IPS DF 4.7 (cell line): ENCODE results near the gene FREY1.
A peak's percentile ranks its signal among the peaks of the same experiment; 100 is the strongest.

Experiments used
- DNase-seq: peaks from one replicate; pipeline ENCODE4 v3.0.0-alpha.2; 2013; ENCODE audit warnings: low spot score; ENCODE audit errors: extremely low read depth

The FREY1 gene

DNA sequence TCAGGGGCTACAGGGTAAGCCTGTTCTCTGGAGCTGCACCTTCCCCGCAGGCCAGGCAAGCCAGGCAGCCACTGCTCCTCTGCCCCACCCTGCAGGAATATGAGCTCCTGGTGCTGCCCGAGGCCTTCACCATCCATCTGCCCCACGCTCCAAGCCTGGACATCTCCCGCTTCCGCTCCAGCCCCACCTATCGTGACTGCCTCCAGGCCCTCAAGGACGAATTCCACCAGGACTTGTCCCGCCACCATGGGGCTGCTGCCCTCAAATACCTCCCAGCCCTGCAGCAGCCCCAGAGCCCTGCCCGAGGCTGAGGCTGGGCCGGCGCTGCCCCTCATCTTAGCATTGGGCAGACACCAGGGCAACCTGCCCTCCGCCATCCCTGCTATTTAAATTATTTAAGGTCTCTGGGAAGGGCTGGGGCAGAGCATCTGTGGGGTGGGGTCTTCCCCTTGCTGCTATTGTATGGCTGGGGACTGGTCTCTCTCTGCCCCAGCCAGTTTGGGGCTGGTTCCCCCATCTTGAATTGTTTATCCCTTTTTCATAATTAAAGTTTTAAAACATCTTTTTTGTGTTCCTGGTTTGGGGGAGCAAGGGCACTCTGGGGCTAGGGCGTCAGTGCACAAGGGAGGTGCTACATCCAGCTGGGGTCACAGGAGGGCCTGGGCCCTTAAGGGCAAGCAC lies 21.6 kb upstream of the FREY1 start:
- DNase-seq, result no peak

DNA sequence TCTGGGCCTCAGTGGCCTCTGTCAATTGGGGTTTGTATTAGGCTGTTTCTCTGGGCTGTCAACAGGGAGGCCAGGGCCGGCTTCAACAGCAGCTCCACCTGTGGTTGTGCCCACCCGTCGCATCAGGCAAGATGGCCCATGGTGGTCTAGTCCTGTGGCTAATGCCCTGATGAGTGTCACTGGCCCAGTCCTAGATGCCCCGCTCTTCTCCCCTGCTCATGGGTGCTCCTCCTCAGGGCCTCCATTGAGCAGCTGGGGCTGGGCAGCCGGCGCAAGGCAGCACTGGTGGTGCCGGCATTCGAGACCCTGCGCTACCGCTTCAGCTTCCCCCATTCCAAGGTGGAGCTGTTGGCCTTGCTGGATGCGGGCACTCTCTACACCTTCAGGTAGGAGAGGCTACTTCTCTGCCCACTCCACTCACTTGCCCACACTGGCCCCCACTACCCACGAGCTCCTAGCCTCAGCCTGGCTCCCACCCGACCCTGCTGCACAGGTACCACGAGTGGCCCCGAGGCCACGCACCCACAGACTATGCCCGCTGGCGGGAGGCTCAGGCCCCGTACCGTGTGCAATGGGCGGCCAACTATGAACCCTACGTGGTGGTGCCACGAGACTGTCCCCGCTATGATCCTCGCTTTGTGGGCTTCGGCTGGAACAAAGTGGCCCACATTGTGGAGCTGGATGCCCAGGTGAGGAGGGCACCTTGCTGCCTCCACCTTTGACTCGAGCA lies 20.8 kb upstream of the FREY1 start:
- no peak for DNase-seq

DNA sequence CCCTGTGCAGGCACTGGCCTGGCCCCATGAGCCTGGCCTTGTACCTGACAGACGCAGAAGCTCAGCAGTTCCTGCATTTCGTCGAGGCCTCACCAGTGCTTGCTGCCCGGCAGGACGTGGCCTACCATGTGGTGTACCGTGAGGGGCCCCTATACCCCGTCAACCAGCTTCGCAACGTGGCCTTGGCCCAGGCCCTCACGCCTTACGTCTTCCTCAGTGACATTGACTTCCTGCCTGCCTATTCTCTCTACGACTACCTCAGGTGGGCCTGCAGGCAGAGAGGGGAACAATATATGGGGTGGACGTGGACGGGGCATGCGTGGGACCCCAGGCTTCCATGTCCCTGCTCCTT lies 20.2 kb upstream of the FREY1 start:
- no peak for DNase-seq

DNA sequence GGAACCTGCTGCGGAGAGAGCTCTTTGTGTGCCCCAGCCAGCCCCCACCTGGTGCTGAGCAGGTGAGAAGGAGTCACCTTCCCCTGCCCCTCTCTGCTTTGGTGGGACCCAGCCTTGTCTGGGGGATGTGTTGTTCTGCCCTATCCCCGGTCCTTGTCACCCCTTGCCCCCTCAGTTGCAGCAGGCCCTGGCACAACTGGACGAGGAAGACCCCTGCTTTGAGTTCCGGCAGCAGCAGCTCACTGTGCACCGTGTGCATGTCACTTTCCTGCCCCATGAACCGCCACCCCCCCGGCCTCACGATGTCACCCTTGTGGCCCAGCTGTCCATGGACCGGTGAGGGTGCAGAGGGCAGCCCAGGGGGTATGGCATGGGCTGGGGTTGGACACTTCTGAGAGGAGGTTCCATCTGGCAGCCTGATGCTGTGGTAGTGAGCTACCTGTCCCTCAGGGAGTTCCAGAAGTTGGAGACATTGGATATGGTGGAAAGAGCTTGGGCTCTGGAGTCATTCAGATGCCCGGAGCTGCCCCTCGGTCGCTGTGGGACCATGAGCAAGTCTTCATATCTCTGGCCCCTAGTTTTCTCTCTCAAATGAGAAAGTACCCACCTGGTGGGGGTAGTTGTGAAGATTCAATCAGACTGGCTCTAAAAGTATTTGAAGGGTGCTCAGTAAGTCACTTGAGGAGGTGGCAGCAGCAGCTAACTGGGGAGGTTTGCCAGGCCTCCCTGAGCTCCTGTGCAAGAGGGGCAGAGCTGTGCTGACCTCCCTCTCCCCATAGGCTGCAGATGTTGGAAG lies 19.7 kb upstream of the FREY1 start:
- DNase-seq, result no peak

DNA sequence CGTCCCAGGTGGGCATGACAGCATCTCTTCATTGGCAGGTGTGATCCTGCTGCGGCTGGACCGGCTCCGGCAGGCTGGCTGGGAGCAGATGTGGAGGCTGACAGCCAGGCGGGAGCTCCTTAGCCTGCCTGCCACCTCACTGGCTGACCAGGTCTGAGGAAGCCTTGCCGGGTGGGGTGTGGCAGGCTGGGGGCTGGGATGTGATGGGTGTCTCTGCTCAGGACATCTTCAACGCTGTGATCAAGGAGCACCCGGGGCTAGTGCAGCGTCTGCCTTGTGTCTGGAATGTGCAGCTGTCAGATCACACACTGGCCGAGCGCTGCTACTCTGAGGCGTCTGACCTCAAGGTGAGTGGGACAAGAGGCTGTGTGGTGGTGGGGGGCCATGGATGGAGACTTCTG lies 18.9 kb upstream of the FREY1 start:
- DNase-seq, result no peak

DNA sequence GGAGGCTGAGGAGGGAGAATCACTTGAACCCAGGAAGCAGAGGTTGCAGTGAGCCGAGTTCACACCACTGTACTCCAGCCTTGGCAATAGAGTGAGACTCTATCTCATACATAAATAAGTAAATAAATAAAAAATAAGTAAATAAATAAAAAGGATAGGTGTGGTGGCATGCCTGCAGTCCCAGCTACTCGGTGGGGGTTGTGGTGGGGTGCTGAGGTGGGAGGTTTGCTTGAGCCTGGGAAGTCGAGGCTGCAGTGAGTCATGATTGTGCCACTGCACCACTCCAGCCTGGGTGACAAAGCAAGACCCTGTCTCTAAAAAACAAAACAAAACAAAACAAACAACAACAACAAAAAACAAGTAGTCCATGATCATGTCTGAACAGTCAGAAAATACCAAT lies 18.5 kb upstream of the FREY1 start:
- no peak for DNase-seq

DNA sequence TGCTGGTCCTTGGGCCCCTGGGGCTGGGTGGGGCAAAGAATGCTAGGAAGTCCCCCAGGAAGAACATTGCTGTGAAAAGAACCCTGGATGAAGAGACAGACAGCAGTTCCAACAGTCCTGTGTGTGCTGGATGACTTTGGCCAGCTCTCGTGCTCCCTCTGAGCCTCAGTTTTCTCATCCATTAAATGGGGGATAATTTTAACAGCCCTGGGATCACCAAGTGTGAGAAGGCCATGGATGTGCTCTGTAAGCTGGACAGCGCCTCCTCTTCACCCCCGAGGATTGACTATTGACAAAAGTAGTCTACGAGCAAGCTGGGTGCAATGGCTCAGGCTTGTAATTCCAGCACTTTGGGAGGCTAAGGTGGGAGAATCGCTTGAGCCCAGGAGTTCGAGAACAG lies 17.9 kb upstream of the FREY1 start:
- no peak for DNase-seq

DNA sequence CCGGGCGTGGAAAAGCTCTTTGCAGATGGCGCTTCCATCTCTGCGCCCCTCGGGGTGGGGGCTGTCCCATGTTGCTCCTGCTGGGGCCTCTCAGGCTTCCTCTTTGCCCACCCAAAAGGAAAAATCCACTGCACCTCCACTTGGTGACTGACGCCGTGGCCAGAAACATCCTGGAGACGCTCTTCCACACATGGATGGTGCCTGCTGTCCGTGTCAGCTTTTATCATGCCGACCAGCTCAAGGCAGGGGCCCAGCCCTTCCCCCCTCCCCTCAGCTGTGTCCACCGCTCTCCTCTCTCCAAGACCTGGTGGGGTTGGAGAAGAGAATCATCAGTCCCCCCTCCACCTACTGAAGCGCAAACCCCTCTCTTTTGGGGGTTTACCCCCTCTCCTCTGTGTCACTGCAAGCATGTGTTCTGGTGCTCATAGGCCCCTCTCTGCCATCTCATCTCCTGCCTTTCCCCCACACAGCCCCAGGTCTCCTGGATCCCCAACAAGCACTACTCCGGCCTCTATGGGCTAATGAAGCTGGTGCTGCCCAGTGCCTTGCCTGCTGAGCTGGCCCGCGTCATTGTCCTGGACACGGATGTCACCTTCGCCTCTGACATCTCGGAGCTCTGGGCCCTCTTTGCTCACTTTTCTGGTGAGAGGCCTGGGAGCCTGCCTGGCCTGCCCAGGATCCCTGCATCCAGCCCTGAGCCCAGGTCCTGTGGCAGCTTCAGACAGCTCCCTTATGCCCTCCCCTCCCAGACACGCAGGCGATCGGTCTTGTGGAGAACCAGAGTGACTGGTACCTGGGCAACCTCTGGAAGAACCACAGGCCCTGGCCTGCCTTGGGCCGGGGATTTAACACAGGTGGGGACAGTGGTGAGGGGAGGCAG lies 17.2 kb upstream of the FREY1 start:
- no peak for DNase-seq

DNA sequence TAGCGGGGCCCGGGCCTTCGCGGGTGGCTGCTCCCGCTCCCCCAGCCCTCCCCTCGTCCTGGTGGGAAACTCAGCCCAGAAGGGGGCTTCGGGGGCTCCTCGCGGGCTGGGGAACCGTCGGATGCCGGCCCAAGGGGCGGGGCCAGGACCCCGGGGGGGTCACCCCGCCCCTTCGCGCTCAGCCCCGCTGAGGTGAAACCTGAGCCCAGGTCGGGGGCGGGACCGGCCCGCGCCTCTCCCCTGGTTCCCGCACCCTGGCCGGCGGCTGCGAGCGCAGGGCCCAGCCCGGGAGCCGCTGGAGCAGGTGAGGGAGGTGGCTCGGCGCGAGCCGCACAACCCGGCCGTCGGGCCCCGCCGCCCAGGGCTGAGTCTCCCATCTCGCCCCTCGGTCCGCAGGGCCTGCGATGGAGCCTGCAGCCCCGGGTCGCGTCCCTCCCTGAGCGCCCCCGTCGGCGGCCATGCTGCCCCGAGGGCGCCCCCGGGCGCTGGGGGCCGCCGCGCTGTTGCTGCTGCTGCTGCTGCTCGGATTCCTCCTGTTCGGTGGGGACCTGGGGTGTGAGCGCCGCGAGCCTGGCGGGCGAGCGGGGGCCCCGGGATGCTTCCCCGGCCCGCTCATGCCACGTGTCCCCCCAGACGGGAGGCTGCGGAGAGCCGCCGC lies 15.5 kb upstream of the FREY1 start, which contains the start of gene LARGE2:
Gene LARGE2 (plus strand): TSS at position 232 of the 658 bp plus-strand sequence. CDS start 227 bp downstream, at position 459.
- DNase-seq, result no peak

DNA sequence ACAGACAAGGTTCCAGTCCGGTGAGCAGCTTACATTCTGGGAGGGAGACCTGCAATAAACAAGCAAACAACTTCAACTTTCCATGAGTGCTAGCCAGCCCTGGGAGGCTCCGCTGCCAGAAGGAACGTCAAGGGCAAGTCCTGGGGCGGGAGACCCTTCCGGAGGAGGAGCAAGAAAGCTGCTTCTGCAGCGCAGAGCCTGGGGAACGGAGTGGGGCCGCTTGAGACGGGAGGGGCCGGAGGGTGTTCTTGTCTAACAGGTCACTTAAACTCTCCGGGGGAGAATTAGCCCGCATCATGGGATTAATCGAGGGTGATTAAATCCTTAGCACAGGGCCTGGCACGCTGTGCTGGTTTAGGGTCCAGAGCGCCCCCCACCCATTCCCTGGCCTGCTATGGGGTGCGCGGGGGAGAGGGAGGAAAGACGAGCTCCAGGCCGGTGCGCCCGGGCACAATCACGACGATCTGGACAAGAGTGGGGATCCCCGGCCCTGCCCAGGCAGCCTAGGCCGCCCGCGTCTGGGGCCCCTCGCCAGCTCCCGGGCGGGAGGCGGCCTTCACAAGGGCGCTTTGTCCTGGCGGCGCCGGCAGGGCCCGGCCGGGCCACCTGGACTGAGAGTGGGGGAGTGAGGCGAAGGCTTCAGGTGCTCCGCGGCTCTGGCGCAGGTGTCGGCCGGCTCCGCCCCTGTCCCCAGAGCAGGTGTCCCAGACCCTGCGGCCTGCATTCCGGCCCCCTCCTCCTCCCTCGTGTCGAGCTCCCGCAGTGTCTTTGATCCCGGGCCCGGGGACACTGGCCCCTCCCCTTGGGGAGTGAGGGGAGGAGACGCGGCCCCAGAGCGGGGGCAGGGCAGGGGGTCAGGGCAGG lies 14.7 kb upstream of the FREY1 start:
- DNase-seq, result no peak

DNA sequence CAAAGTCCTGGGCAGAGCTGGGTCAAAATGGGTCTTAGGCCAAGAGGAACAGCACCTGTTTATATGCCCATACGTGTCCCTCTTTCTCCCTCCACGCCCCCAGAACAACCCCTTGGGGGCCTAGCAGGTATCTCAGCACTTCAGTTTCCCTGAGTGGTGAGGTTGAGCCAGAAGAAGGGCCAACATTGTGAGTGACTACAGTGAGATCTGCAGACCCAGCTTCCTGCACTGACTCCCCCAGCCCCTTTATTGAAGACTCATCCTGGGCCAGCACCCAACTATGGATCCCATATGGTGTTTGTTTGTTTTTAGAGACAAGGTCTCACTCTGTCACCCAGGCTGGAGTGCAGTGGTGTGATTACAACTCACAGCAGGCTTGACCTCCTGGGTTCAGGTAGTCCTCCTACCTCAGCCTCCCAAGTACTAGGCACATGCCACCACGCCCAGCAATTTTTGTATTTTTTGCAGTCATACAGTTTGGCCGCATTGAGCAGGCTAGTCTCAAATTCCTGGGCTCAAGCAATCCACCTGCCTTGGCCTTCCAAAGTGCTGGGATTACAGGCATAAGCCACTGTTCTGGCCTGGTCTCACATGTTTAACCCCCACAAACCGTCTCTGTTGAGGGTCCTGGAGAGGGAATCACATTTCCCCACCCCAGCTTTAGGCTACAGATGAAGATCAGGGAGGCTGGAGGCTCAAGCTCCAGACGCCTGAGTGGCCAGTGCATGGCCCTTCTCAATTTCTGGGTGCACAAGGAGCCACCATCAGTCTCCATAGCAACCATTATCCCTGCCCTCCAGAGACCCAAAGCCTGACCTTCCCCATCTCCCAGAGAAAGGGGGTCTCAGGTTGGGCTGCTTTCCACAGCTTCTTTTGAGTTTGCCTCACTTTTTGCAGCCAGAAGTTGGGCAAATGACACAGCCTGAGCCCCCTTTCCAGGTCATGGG lies 13.7 kb upstream of the FREY1 start:
- no peak for DNase-seq

DNA sequence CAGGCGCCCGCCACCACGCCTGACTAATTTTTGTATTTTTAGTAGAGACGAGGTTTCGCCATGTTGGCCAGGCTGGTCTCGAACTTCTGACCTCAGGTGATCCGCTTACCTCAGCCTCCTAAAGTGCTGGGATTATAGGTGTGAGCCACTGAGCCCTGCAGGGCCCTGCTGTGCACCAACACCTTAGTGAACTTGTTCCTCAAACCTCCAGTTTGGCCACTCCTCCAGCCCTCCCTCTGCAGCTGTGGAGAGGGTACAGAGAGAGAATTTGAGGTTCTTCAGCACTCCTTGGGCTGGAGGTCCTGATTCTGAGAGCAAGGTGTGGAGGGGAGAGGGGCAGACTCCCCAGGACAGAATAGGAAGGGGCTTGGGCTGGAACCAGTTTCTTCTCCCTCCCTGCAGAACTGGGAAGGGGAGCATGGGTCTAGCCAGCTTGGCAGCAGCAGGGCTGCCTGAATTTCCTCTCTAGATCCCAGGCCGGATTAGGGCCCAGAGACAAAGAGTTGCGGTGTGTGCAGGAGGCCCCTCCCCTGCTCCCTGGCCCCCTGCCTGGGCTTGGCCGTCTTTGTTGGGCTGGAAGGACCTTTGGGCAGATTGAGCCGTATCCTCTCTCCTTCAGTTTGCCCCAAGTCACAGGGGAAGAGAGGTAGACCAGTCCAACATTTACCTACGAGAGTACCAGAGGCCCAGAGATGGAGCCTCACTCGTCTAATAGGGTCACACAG lies 12.9 kb upstream of the FREY1 start:
- no peak for DNase-seq

DNA sequence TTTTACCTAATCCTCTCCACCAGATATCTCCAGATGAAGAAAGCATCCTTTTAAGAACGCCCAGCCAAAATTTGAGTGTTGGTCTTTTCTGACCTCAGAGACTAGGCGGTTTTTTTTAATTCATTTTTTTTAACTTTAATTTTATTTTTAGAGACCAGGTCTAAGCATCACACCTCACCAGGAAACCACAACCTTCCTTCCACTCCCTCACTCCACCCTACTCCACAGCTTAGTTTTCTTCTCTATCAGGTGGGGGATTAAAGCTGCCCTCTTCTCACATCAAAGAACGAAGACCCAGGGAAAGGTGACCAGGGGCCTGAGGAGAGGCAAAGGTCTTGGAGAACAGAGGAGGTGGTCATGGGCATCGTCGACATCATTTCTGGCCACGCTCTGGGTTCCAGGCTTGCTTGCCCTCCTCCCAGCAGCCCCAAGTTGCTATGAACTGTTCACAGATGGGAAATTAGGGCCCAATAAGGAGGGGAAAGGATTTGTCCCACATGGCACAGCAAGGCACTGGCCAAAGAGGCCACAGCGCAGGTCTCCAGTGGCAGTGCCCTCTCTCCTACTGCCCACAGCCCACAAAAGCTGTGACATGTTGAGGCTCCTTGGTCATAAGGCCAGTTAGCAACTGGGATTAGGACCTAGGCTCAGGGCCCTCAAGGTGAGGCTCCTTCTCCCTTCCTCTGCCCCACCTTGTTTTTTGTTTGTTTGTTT lies 12.0 kb upstream of the FREY1 start:
- no peak for DNase-seq

DNA sequence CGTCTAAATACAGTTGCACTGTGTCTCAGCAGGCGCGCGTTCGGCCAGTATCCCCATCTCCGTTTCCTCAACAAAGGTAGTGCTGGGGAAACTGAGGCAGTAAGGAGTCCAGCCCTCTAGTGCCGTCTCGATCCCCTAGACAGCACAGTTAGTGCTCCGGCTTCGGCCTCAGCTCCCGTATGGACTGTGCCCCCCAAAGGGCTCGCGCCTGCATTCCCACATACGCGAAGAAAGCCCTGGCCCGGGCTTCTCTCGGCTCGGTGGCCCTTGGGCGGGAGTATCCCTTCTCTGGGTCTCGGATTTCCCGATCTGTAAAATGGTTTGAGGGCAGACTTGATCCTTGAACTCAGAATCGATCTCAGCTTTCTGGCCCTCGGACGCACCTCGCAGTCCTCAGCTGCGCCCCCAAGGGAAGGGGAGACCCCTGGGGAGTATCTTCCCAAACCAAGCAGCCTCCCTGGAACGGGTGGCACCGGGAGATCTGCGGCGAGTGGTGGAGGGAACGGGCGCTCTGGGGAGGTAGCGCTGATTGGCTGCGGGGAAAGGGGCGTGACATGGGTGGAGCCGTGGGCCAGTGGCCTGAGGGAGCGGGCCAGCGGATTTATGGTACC lies 11.4 kb upstream of the FREY1 start:
- DNase-seq, result no peak

DNA sequence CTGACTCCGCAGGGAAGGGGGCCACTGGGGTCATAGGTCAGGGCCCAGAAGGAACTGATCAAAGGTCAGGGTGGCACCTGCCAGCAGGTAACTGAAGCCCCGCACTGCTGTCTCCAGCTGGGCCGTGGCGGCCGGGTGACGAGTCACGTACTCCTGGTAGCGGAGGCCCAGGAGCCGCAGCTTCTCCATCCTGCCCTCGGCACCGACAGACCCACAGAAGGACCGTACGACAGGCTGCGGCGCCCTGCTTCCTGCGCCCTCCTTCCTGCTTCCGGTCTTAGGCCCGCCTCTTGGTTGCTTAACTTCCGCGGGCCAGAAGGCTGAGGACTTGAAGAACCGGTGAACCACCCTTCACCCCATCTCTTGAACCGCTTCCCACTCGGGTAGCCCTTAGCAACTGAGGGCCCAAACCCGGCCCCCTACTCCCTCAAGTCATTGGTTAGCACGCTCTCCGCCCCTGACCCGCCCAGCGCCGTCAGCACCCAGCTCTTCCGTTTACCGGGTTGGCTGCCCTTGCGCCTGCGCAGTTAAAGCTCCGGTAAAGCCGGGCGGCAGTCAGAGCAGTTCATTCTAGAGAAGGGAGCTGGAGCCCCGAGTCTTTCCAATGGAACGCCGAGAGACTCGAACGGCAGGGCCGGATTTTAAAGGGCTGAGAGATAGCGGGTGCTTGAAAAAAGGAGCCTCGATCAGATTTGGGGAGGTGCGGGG lies 10.7 kb upstream of the FREY1 start, which contains the start of gene PEX16:
Gene PEX16 (minus strand): TSS at position 255 of the 708 bp plus-strand sequence. CDS start 66 bp downstream, at position 189.
- peak; percentile 83 for DNase-seq

DNA sequence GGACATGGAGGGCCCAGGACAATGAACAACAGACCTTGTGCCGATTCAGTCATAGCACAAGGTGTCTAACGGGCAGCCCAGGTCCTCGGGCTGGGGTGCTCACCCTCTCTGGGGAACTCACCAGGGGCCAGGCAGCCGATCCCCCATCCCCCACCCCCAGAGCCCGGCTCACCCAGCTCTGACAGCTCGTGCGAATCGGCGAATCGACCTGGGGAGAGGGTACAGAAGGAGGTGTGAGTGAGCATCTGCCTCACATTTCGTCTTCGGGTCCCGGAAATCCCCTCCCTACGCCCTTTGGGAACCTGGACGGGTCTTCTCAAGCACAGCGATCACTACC lies 10.2 kb upstream of the FREY1 start:
- no peak for DNase-seq
